ENCODE measurements around the gene CCDC18. TPM values are rescaled to one million over a fixed set of nuclear protein-coding genes. Genes with fewer than 3 reads are reported as not detected.

Gene CCDC18
- total and polyA plus RNA-seq, 4 donors, result 2.7 to 8.5 (median 7.2) TPM

DNA sequence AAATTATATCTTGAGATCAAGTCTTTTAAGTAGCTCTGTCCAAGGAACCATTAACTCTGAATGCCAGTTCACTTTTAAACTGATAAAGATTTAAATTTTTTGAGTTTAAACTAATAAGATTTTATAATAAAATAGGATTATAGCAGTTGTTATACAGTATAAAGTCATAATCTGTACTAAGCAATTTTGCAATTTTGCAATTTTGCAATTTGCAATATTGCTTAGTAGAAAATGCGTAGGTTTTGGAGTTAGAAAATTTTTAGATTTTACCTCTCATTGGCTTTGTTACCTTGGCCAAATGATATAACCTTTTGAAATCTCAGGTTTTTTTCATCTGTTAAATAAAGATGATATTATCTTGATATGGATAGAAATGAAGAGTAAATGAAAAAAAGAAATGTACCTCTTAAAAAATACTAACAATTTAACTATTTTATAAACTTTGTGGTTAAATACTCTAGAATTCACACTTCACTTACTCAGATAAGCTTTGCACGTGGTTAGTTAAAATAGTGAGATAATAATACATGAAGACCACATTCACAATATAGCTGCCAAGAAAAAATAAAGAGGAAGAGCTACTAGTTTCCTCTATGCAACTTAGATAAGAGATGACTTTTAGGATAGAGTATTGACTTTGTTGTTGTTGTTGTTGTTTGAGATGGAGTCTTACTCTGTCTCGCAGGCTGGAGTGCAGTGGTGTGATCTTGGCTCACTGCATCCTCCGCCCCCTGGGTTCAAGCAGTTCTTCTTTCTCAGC lies 13.9 kb downstream of the CCDC18 start (continued):
- TF ChIP-seq, protein P1, sequence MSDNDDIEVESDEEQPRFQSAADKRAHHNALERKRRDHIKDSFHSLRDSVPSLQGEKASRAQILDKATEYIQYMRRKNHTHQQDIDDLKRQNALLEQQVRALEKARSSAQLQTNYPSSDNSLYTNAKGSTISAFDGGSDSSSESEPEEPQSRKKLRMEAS (IDR thresholded peaks at IDR 0.05), result no peak

DNA sequence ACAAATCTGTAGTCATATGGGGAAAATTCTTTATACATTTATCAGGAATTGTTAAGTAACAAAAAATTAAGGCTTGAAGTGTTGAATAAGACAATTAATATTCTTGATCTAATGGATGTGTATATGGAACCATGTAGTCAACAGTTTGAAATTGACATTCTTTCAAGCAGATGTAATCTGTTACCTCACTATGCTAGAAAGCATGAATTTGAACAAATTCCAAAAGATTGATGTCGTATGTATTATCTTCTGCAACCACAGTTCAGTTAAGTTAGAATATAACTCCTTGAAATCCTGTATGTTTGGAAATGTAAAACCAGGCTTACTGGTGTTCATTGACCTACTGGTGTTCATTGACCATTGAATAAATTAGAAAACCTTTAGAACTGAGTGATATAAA lies 16.1 kb downstream of the CCDC18 start:
- no peak for TF ChIP-seq RXRA (IDR thresholded peaks at IDR 0.05)
- no peak for TF ChIP-seq FOXA1 (IDR thresholded peaks at IDR 0.05)
- TF ChIP-seq JUND (IDR thresholded peaks at IDR 0.05), result no peak
- no peak for TF ChIP-seq RAD21 (IDR thresholded peaks at IDR 0.05)
- TF ChIP-seq, protein P1 (IDR thresholded peaks at IDR 0.05), result no peak
- TF ChIP-seq, protein P2, sequence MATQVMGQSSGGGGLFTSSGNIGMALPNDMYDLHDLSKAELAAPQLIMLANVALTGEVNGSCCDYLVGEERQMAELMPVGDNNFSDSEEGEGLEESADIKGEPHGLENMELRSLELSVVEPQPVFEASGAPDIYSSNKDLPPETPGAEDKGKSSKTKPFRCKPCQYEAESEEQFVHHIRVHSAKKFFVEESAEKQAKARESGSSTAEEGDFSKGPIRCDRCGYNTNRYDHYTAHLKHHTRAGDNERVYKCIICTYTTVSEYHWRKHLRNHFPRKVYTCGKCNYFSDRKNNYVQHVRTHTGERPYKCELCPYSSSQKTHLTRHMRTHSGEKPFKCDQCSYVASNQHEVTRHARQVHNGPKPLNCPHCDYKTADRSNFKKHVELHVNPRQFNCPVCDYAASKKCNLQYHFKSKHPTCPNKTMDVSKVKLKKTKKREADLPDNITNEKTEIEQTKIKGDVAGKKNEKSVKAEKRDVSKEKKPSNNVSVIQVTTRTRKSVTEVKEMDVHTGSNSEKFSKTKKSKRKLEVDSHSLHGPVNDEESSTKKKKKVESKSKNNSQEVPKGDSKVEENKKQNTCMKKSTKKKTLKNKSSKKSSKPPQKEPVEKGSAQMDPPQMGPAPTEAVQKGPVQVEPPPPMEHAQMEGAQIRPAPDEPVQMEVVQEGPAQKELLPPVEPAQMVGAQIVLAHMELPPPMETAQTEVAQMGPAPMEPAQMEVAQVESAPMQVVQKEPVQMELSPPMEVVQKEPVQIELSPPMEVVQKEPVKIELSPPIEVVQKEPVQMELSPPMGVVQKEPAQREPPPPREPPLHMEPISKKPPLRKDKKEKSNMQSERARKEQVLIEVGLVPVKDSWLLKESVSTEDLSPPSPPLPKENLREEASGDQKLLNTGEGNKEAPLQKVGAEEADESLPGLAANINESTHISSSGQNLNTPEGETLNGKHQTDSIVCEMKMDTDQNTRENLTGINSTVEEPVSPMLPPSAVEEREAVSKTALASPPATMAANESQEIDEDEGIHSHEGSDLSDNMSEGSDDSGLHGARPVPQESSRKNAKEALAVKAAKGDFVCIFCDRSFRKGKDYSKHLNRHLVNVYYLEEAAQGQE (IDR thresholded peaks at IDR 0.05), result no peak
- TF ChIP-seq NR2F2 (IDR thresholded peaks at IDR 0.05), result no peak
- TF ChIP-seq FOXA2 (IDR thresholded peaks at IDR 0.05), result no peak
- no peak for TF ChIP-seq TAF1 (conservative IDR thresholded peaks at IDR 0.05)
- no peak for TF ChIP-seq HNF4G (IDR thresholded peaks at IDR 0.05)
- no peak for TF ChIP-seq GABPA (IDR thresholded peaks at IDR 0.05 in 1 of 2, conservative IDR thresholded peaks at IDR 0.05 in 1 of 2)
- TF ChIP-seq SP1 (IDR thresholded peaks at IDR 0.05), result no peak
- no peak for TF ChIP-seq HNF4A (conservative IDR thresholded peaks at IDR 0.05)
- TF ChIP-seq YY1 (IDR thresholded peaks at IDR 0.05), result no peak
- TF ChIP-seq, protein P3, sequence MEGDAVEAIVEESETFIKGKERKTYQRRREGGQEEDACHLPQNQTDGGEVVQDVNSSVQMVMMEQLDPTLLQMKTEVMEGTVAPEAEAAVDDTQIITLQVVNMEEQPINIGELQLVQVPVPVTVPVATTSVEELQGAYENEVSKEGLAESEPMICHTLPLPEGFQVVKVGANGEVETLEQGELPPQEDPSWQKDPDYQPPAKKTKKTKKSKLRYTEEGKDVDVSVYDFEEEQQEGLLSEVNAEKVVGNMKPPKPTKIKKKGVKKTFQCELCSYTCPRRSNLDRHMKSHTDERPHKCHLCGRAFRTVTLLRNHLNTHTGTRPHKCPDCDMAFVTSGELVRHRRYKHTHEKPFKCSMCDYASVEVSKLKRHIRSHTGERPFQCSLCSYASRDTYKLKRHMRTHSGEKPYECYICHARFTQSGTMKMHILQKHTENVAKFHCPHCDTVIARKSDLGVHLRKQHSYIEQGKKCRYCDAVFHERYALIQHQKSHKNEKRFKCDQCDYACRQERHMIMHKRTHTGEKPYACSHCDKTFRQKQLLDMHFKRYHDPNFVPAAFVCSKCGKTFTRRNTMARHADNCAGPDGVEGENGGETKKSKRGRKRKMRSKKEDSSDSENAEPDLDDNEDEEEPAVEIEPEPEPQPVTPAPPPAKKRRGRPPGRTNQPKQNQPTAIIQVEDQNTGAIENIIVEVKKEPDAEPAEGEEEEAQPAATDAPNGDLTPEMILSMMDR (IDR thresholded peaks at IDR 0.05; ENCODE audit: low read depth, low read length, missing input control), result no peak
- TF ChIP-seq, protein P4, sequence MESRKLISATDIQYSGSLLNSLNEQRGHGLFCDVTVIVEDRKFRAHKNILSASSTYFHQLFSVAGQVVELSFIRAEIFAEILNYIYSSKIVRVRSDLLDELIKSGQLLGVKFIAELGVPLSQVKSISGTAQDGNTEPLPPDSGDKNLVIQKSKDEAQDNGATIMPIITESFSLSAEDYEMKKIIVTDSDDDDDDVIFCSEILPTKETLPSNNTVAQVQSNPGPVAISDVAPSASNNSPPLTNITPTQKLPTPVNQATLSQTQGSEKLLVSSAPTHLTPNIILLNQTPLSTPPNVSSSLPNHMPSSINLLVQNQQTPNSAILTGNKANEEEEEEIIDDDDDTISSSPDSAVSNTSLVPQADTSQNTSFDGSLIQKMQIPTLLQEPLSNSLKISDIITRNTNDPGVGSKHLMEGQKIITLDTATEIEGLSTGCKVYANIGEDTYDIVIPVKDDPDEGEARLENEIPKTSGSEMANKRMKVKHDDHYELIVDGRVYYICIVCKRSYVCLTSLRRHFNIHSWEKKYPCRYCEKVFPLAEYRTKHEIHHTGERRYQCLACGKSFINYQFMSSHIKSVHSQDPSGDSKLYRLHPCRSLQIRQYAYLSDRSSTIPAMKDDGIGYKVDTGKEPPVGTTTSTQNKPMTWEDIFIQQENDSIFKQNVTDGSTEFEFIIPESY (IDR thresholded peaks at IDR 0.05), result no peak
- no peak for TF ChIP-seq EGR1 (IDR thresholded peaks at IDR 0.05; ENCODE audit: low read depth in 2 of 2)
- TF ChIP-seq, protein P5, sequence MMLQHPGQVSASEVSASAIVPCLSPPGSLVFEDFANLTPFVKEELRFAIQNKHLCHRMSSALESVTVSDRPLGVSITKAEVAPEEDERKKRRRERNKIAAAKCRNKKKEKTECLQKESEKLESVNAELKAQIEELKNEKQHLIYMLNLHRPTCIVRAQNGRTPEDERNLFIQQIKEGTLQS (IDR thresholded peaks at IDR 0.05), result no peak
- H3K9ac ChIP-seq (ENCODE audit: low read depth in 1 of 2, low read length in 2 of 2), result no peak overlapping the region
- no peak for DNase-seq (ENCODE audit: low spot score)
- peaks cover 0 to 2% (median under 1%) of the 10 kb centered on the region in 4 donors for H3K36me3 ChIP-seq (ENCODE audit: control insufficient read depth in 4 of 4, insufficient read depth in 3 of 4, low read depth in 1 of 4, low read length in 3 of 4)
- H3K9me3 ChIP-seq (ENCODE audit: control insufficient read depth in 4 of 4, low read length in 3 of 4), result no peaks in the 10 kb centered on the region
- no peak overlapping the region for H3K4me3 ChIP-seq (ENCODE audit: low read depth in 1 of 3, low read length in 3 of 3)
- H3K27me3 ChIP-seq (ENCODE audit: control insufficient read depth in 4 of 4, insufficient read depth in 4 of 4, low read length in 3 of 4), result no peaks in the 10 kb centered on the region
- H3K27ac ChIP-seq (ENCODE audit: low read depth in 1 of 2, low read length in 2 of 2), result no peak overlapping the region
- no peaks in the 10 kb centered on the region for H3K4me1 ChIP-seq (ENCODE audit: control insufficient read depth in 4 of 4, insufficient read depth in 4 of 4, low read length in 3 of 4)
- 96% methylated on average over 1 of the region's 1 CpG for WGBS
